Islet of Langerhans (tissue), 1 donor: Measurements from ENCODE around the gene BBLN.

Source experiments
- FAIRE-seq: peaks from one replicate; lab custom pipeline; 2011; peaks lifted over from hg19 to GRCh38; lab: Jason Lieb, UNC

BBLN gene

GRCh38 chr9:128145536-128145935 is 14.5 kb upstream of the BBLN start:
- FAIRE-seq = no peak

- no peak for FAIRE-seq
Observed at GRCh38 chr9:128145951-128146351, 14.1 kb upstream of the BBLN start.

GRCh38 chr9:128146591-128147120 is 13.4 kb upstream of the BBLN start:
- no peak for FAIRE-seq

GRCh38 chr9:128148509-128149000 is 11.5 kb upstream of the BBLN start:
- FAIRE-seq = no peak

GRCh38 chr9:128149001-128149701 is 10.9 kb upstream of the BBLN start, which contains the start of gene LCN2:
Gene LCN2, plus strand, starts transcription at chr9:128149453. Its CDS starts 73 bp downstream, at chr9:128149526.
- no peak for FAIRE-seq

GRCh38 chr9:128149951-128150593 is 10.0 kb upstream of the BBLN start:
- FAIRE-seq = no peak

GRCh38 chr9:128150594-128151308 is 9.3 kb upstream of the BBLN start:
- FAIRE-seq = no peak

GRCh38 chr9:128151309-128152132 is 8.5 kb upstream of the BBLN start:
- no peak for FAIRE-seq

- no peak for FAIRE-seq
Observed at GRCh38 chr9:128152133-128153059, 7.7 kb upstream of the BBLN start.

GRCh38 chr9:128153060-128153946 is 6.8 kb upstream of the BBLN start:
- no peak for FAIRE-seq

- no peak for FAIRE-seq
Observed at GRCh38 chr9:128153947-128154695, 5.9 kb upstream of the BBLN start.

GRCh38 chr9:128155736-128156500 is 4.1 kb upstream of the BBLN start:
- no peak for FAIRE-seq

- FAIRE-seq = no peak
Observed at GRCh38 chr9:128159522-128159783, 612 bp upstream of the BBLN start.

GRCh38 chr9:128160603-128160987 is 530 bp downstream of the BBLN start:
- no peak for FAIRE-seq

GRCh38 chr9:128161215-128161902 is 1.3 kb downstream of the BBLN start:
- no peak for FAIRE-seq

GRCh38 chr9:128162215-128163026 is 2.4 kb downstream of the BBLN start:
- FAIRE-seq = no peak

GRCh38 chr9:128163027-128163515 is 3.0 kb downstream of the BBLN start:
- FAIRE-seq = no peak
